ENCODE measurements around the gene XPNPEP1.

Gene XPNPEP1

DNA sequence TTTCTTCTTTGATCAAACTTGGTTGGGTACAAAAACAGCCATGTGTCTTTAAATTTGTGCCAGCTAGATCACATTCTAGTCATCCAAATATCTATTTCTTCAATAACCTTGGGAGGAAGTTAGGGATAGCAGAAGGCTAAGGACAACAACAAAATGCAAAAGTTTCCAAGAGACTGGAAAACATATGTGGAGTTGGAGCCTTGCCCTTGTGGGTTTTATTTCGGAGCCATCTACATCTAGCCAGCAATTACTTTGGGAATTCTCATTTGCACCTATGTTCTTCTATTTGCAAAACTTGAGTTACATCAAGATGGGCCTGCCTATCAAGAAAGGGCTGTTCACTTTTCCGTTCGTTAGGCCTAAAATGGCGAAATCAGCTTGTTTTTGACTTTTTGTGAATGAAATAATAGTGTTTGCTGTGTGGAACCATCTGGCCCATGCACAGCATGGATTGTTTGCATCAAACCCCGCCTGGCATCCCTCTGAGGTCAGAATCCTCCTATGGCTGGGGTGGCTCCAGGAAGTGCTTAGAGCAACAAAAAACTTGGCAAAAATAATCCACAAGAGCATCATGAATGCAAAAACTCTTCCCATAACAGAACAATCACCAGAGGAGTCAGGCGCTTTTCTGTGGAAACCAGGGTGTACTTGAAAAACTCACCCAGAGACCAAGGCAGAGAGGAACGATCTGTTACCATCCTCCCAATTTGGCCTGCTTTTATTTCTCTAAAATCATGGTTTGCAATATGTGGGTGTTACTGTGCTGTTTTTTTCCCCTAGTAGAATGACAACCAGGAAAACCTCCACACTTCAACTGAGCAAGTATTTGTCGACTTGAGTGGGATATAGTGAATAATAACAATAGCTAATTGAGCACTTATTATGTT lies 36.2 kb upstream of the XPNPEP1 start:
- no peak for TF ChIP-seq CTCF (IDR thresholded peaks at IDR 0.05; ENCODE audit: insufficient read depth, low read depth, low read length, missing control alignments)
- no peak overlapping the region for H3K4me3 ChIP-seq (ENCODE audit: low read length)
- DNase-seq (ENCODE audit: low read depth), result no peak

DNA sequence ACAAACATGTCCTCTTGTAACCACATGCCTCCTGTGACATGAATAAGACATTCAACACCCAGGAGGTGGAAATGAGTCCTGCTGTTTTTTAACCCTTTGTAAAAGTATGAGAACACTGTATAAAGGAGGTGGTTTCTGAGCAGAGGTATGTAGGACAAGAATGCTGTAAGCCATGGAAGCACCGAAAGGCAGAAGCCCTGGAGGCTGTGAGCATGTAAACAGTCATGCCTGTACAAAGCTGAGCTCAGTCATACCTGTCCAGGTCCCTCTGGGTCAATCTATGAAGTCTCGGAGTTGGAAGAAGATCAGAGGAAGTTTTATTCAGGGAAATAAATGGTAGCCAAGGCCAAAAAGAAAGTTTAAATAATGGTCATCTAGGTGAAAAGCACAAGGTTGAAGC lies 34.7 kb upstream of the XPNPEP1 start:
- peak; percentile 86 for DNase-seq (ENCODE audit: low read depth)
- H3K4me3 ChIP-seq (ENCODE audit: low read length), result no peak overlapping the region
- TF ChIP-seq CTCF (IDR thresholded peaks at IDR 0.05; ENCODE audit: insufficient read depth, low read depth, low read length, missing control alignments), result no peak

GRCh38 chr10:109957092-109957797 lies 33.9 kb upstream of the XPNPEP1 start:
- no peak overlapping the region for H3K4me3 ChIP-seq (ENCODE audit: low read length)
- DNase-seq (ENCODE audit: low read depth), result no peak
- no peak for TF ChIP-seq CTCF (IDR thresholded peaks at IDR 0.05; ENCODE audit: insufficient read depth, low read depth, low read length, missing control alignments)

DNA sequence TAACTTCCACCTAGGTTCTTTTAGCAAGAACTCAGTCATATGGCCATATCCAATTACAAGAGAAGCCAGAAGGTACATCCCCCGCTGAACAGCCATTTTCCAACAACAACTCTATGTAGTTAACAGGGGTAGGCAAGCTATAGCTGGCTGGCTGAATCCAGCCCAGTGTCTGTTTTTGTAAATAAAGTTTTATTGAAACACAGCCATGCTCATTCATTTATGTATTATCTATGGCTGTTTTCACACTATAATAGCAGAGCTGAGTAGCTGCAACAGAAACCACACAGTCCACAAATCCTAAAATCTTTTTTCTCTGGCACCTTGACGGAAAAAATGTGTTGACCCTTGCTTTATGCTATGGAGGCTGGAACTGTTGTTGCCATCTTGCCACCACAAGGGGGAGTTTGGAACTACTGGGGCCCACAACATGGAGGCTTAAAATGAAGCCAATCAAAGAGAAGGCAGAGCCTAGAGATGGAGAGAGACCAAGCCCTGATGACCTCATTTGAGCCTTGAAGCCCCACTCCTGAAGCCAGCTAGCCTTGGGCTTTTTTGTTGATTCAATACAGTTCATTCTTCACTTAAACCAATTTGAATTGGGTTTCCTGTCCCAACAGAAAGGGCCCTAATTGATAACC lies 33.3 kb upstream of the XPNPEP1 start:
- peak; percentile 44 for DNase-seq (ENCODE audit: low read depth)
- TF ChIP-seq CTCF (IDR thresholded peaks at IDR 0.05; ENCODE audit: insufficient read depth, low read depth, low read length, missing control alignments), result peak; percentile 59

DNA sequence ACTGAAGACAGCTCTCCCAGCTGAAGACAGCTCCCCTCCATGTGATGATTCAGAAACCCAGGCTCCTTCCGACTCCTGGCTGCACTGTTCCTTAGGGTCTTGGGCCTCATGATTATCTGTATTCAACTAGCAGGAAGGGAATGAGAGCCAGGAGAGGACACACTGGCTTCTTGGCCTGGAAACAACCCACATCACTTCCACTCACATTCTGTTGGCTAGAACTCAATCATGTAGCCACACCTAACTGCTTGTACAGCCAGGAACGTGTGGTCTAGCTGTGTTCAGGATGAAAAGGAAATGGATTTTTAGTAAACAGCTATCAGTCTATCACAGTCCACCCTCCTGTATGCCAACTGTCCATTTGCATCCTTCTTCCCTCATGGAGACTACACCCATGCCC lies 30.5 kb upstream of the XPNPEP1 start:
- H3K4me3 ChIP-seq (ENCODE audit: low read length), result no peak overlapping the region
- TF ChIP-seq CTCF (IDR thresholded peaks at IDR 0.05; ENCODE audit: insufficient read depth, low read depth, low read length, missing control alignments), result no peak
- DNase-seq (ENCODE audit: low read depth), result no peak

More for the DNA sequence above, 33.3 kb upstream of the XPNPEP1 start:
- no peak overlapping the region for H3K4me3 ChIP-seq (ENCODE audit: low read length)

DNA sequence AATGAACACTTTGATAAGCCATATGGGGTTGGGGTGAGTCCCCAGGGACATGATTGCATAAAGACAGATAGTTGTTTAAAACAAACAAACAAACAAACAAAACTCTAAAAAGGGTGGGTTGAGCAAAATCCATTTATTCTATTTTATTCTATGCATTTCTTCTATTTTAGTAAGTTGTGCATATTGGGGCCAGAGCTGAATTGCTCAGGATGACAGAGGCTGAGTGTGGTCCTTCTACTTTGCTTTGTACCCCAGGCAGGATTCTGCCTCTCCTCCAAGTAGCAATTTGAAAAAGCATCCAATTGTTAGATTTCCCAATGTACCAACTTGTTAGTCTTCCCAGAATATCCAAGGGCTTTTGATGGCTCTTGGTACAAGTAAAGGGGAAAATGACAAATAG lies 29.2 kb upstream of the XPNPEP1 start:
- DNase-seq (ENCODE audit: low read depth), result no peak
- TF ChIP-seq CTCF (IDR thresholded peaks at IDR 0.05; ENCODE audit: insufficient read depth, low read depth, low read length, missing control alignments), result no peak
- H3K4me3 ChIP-seq (ENCODE audit: low read length), result no peak overlapping the region
